Mesenchymal stem cell (in vitro differentiated cells and primary cell): ENCODE data around the gene MAPK10.

Source experiments
- DNase-seq: peaks from one replicate; pipeline ENCODE4 v3.0.0-alpha.2; 2013
- H2AFZ ChIP-seq: one replicate; pipeline ENCODE4 v1.6.1; 2013; ENCODE audit warnings: low read depth, mild to moderate bottlenecking, control low read depth, inconsistent platforms, low read length, moderate library complexity
- H2AK5ac ChIP-seq: 2 replicates; pipeline ENCODE4 v1.6.1; 2013; ENCODE audit warnings: low read length, moderate library complexity, mild to moderate bottlenecking, inconsistent platforms; ENCODE audit not compliant: severe bottlenecking
- H2BK120ac ChIP-seq: one replicate; pipeline ENCODE4 v1.6.1; 2013; ENCODE audit warnings: low read depth, mild to moderate bottlenecking, inconsistent platforms, low read length, moderate library complexity
- H2BK12ac ChIP-seq, 2 experiments: one replicate each; pipeline ENCODE4 v1.6.1; 2013; ENCODE audit warnings: inconsistent platforms in 2 of 2, low read length in 2 of 2, mild to moderate bottlenecking in 2 of 2, moderate library complexity in 2 of 2, control low read depth in 1 of 2
- H2BK15ac ChIP-seq: one replicate; pipeline ENCODE4 v1.6.1; 2013; ENCODE audit warnings: mild to moderate bottlenecking, low read depth, inconsistent platforms; ENCODE audit not compliant: poor library complexity, severe bottlenecking
- H2BK5ac ChIP-seq: 2 replicates; pipeline ENCODE4 v1.6.1; 2013; ENCODE audit warnings: low read depth, mild to moderate bottlenecking, low read length, control low read depth, inconsistent platforms; ENCODE audit not compliant: poor library complexity, severe bottlenecking
- H3K14ac ChIP-seq, 2 experiments: one replicate each; pipeline ENCODE4 v1.6.1; 2013; ENCODE audit warnings: inconsistent platforms in 2 of 2, low read length in 2 of 2, control low read depth in 1 of 2, mild to moderate bottlenecking in 1 of 2, moderate library complexity in 1 of 2
- H3K18ac ChIP-seq, 2 experiments: one replicate each; pipeline ENCODE4 v1.6.1; 2013; ENCODE audit warnings: inconsistent platforms in 2 of 2, low read length in 2 of 2, control low read depth in 1 of 2, low read depth in 1 of 2, mild to moderate bottlenecking in 1 of 2
- H3K23ac ChIP-seq, 2 experiments: one replicate each; pipeline ENCODE4 v1.6.1; 2013; ENCODE audit warnings: inconsistent platforms in 2 of 2, low read length in 2 of 2, mild to moderate bottlenecking in 2 of 2, moderate library complexity in 2 of 2, control low read depth in 1 of 2
- H3K27ac ChIP-seq: 2 replicates; pipeline ENCODE4 v1.5.1; 2013; ENCODE audit warnings: mild to moderate bottlenecking, moderate library complexity, low read length, control low read depth, inconsistent platforms; ENCODE audit not compliant: poor library complexity, severe bottlenecking
- H3K27me3 ChIP-seq, 2 experiments: 2 replicates each; pipeline versions ENCODE4 v1.6.1 to v1.7.0; 2013; ENCODE audit warnings: low read length in 2 of 2, mild to moderate bottlenecking in 2 of 2, moderate library complexity in 2 of 2, control low read depth in 1 of 2, inconsistent platforms in 1 of 2; ENCODE audit not compliant: control insufficient read depth in 1 of 2, insufficient read depth in 1 of 2
- H3K36me3 ChIP-seq, 2 experiments: 2 replicates each; pipeline versions ENCODE4 v1.6.1 to v1.7.0; 2013; ENCODE audit warnings: low read length in 2 of 2, control low read depth in 1 of 2, inconsistent platforms in 1 of 2, low read depth in 1 of 2, mild to moderate bottlenecking in 1 of 2; ENCODE audit not compliant: insufficient read depth in 2 of 2, control insufficient read depth in 1 of 2
- H3K4ac ChIP-seq, 2 experiments: one replicate each; pipeline ENCODE4 v1.6.1; 2013; ENCODE audit warnings: inconsistent platforms in 2 of 2, low read length in 2 of 2, mild to moderate bottlenecking in 2 of 2, moderate library complexity in 2 of 2, control low read depth in 1 of 2, low read depth in 1 of 2
- H3K4me1 ChIP-seq: 2 replicates; pipeline ENCODE4 v1.6.1; 2013; ENCODE audit warnings: low read depth, low read length, control low read depth; ENCODE audit not compliant: control insufficient read depth, insufficient read depth
- H3K4me2 ChIP-seq: 2 replicates; pipeline ENCODE4 v1.6.1; 2013; ENCODE audit warnings: low read length, mild to moderate bottlenecking, inconsistent platforms; ENCODE audit not compliant: poor library complexity, severe bottlenecking
- H3K4me3 ChIP-seq, 2 experiments: 2 replicates each; pipeline versions ENCODE4 v1.5.1 to v1.7.0; 2013; ENCODE audit warnings: low read length in 2 of 2, mild to moderate bottlenecking in 2 of 2, control low read depth in 1 of 2, low read depth in 1 of 2; ENCODE audit not compliant: insufficient read depth in 1 of 2
- H3K79me1 ChIP-seq: replicated peaks from 2 replicates; pipeline ENCODE4 v1.6.1; 2013; ENCODE audit warnings: mild to moderate bottlenecking, control low read depth, low read length, inconsistent platforms; ENCODE audit not compliant: poor library complexity, severe bottlenecking
- H3K9ac ChIP-seq: 2 replicates; pipeline ENCODE4 v1.7.0; 2013; ENCODE audit warnings: mild to moderate bottlenecking, low read length, moderate library complexity
- H3K9me3 ChIP-seq: 2 replicates; pipeline ENCODE4 v1.7.0; 2013; ENCODE audit warnings: mild to moderate bottlenecking, low read length; ENCODE audit not compliant: control insufficient read depth
- H4K8ac ChIP-seq: one replicate; pipeline ENCODE4 v1.6.1; 2013; ENCODE audit warnings: inconsistent platforms, mild to moderate bottlenecking, low read length, moderate library complexity
- H4K91ac ChIP-seq: one replicate; pipeline ENCODE4 v1.6.1; 2013; ENCODE audit warnings: mild to moderate bottlenecking, low read length, inconsistent platforms
- WGBS: methylation state at CpG from one replicate; pipeline ENCODE4 v1.1.7; 2013; ENCODE audit warnings: mixed read lengths; 5-methylcytosine and 5-hydroxymethylcytosine counted together

The MAPK10 gene

GRCh38 chr4:85955620-85956292, 404.1 kb downstream of the MAPK10 start:
- H3K36me3 ChIP-seq = peaks cover 0 to 17% of the 10 kb centered on the region in 2 experiments
- H2BK5ac ChIP-seq = no peak overlapping the region
- H2BK12ac ChIP-seq = no peak overlapping the region

GRCh38 chr4:85953651-85954018, 406.2 kb downstream of the MAPK10 start:
- Histone ChIP-seq H2BK12ac (peak overlapping the region in 1 of 2 experiments; percentile 47), H3K4me1 (peaks cover 7% of the 10 kb centered on the region), H3K23ac (no peak overlapping the region), H3K9me3 (no peaks in the 10 kb centered on the region), H3K4ac (no peak overlapping the region), H3K27me3 (no peaks in the 10 kb centered on the region), H2BK120ac (no peak overlapping the region), H3K14ac (no peak overlapping the region), H2AK5ac (no peak overlapping the region), H3K36me3 (peaks cover 0 to 20% of the 10 kb centered on the region in 2 experiments), H3K27ac (peak overlapping the region; percentile 32), H2BK5ac (no peak overlapping the region), H3K79me1 (peaks cover 5% of the 10 kb centered on the region), H2AFZ (no peak overlapping the region), H3K9ac (peak overlapping the region; percentile 67), H3K4me3 (no peak overlapping the region), H3K18ac (no peak overlapping the region), H2BK15ac (no peak overlapping the region), H4K91ac (no peak overlapping the region), H4K8ac (no peak overlapping the region), H3K4me2 (peak overlapping the region; percentile 33)
- WGBS = 69% methylated on average over 3 of the region's 3 CpGs
- DNase-seq = peak; percentile 40

More at GRCh38 chr4:85955620-85956292, 404.1 kb downstream of the MAPK10 start:
- no peak overlapping the region for H3K4ac ChIP-seq
- no peak overlapping the region for H3K27ac ChIP-seq
- H2BK120ac ChIP-seq = no peak overlapping the region
- H3K9me3 ChIP-seq = no peaks in the 10 kb centered on the region
- no peak overlapping the region for H3K9ac ChIP-seq
- H3K18ac ChIP-seq = no peak overlapping the region
- peaks cover 7% of the 10 kb centered on the region for H3K4me1 ChIP-seq
- DNase-seq = no peak
- H3K4me2 ChIP-seq = no peak overlapping the region
- H2AFZ ChIP-seq = no peak overlapping the region
- no peak overlapping the region for H4K8ac ChIP-seq
- H3K14ac ChIP-seq = no peak overlapping the region
- H4K91ac ChIP-seq = no peak overlapping the region
- no peak overlapping the region for H2BK15ac ChIP-seq
- no peaks in the 10 kb centered on the region for H3K27me3 ChIP-seq
- H3K79me1 ChIP-seq = peaks cover 8% of the 10 kb centered on the region
- H2AK5ac ChIP-seq = no peak overlapping the region
- H3K4me3 ChIP-seq = no peak overlapping the region
- H3K23ac ChIP-seq = no peak overlapping the region

GRCh38 chr4:85952972-85953650, 406.7 kb downstream of the MAPK10 start:
- Histone ChIP-seq H3K4ac (no peak overlapping the region), H4K91ac (no peak overlapping the region), H3K18ac (no peak overlapping the region), H3K36me3 (peaks cover 0 to 20% of the 10 kb centered on the region in 2 experiments), H3K27me3 (no peaks in the 10 kb centered on the region), H3K9ac (peak overlapping the region; percentile 67), H2BK12ac (no peak overlapping the region), H3K23ac (no peak overlapping the region), H2AFZ (no peak overlapping the region), H2AK5ac (peak overlapping the region; percentile 17), H3K14ac (no peak overlapping the region), H2BK5ac (peak overlapping the region; percentile 70), H3K9me3 (no peaks in the 10 kb centered on the region), H3K27ac (peak overlapping the region; percentile 67), H3K4me1 (peaks cover 7% of the 10 kb centered on the region), H2BK120ac (no peak overlapping the region), H3K4me2 (peak overlapping the region; percentile 33), H2BK15ac (no peak overlapping the region), H4K8ac (no peak overlapping the region), H3K79me1 (peaks cover 5% of the 10 kb centered on the region), H3K4me3 (no peak overlapping the region)
- 74% methylated on average over 3 of the region's 3 CpGs for WGBS
- no peak for DNase-seq

- Histone ChIP-seq H2BK5ac (no peak overlapping the region), H3K9me3 (no peaks in the 10 kb centered on the region), H3K18ac (no peak overlapping the region), H3K36me3 (peaks cover 0 to 20% of the 10 kb centered on the region in 2 experiments), H3K79me1 (peaks cover 5% of the 10 kb centered on the region), H3K27me3 (no peaks in the 10 kb centered on the region), H3K27ac (no peak overlapping the region), H3K4me3 (no peak overlapping the region), H2AFZ (no peak overlapping the region), H4K91ac (no peak overlapping the region), H3K4me1 (peaks cover 7% of the 10 kb centered on the region), H2BK12ac (no peak overlapping the region), H2BK120ac (no peak overlapping the region), H3K4ac (no peak overlapping the region), H3K4me2 (no peak overlapping the region), H2BK15ac (no peak overlapping the region), H3K14ac (no peak overlapping the region), H3K23ac (no peak overlapping the region), H4K8ac (no peak overlapping the region), H2AK5ac (no peak overlapping the region), H3K9ac (peak overlapping the region; percentile 67)
- peak; percentile 61 for DNase-seq
- WGBS = 69% methylated on average over 2 of the region's 3 CpGs
These were observed 407.3 kb downstream of the MAPK10 start for GRCh38 chr4:85952528-85952927.
